ENCODE results near the gene ATP5IF1. TPM values are rescaled to one million over a fixed set of nuclear protein-coding genes. Genes with fewer than 3 reads are reported as not detected.

Gene ATP5IF1
- total and polyA plus RNA-seq, 2 donors (not counting 1 experiment from before 2014, with no cell fraction given): 146 to 269 TPM

- Histone ChIP-seq H3K9me3 (ENCODE audit: control insufficient read depth, insufficient read depth, low read depth, low read length) (no peaks in the 10 kb centered on the region), H3K79me2 (ENCODE audit: control insufficient read depth, insufficient read depth, low read length) (peaks cover 29% of the 10 kb centered on the region), H3K4me1 (ENCODE audit: control insufficient read depth, extremely low read depth, insufficient read depth, low read length) (no peaks in the 10 kb centered on the region), H3K9ac (ENCODE audit: insufficient read depth, low read length) (no peak overlapping the region), H3K4me2 (ENCODE audit: extremely low read depth, insufficient read depth, low read length) (no peak overlapping the region), H2AFZ (ENCODE audit: low read length) (no peak overlapping the region), H3K4me3 (replicated peaks in 1 of 4; ENCODE audit: control extremely low read depth in 1 of 4, insufficient read depth in 1 of 4, low read depth in 3 of 4, low read length in 4 of 4) (no peak overlapping the region), H3K36me3 (ENCODE audit: control insufficient read depth, insufficient read depth, low read length) (peaks cover 9% of the 10 kb centered on the region), H3K27me3 (ENCODE audit: control insufficient read depth, insufficient read depth, low read length) (no peaks in the 10 kb centered on the region), H4K20me1 (ENCODE audit: control insufficient read depth, extremely low read depth, insufficient read depth, low read length) (no peaks in the 10 kb centered on the region), H3K27ac (ENCODE audit: insufficient read depth, low read length) (no peak overlapping the region)
- TF ChIP-seq CTCF (conservative IDR thresholded peaks at IDR 0.05 in 1 of 2, IDR thresholded peaks at IDR 0.05 in 1 of 2; ENCODE audit: low read depth in 1 of 2, low read length in 2 of 2) (no peak), EZH2 (IDR thresholded peaks at IDR 0.05; ENCODE audit: low read length, missing control alignments) (no peak)
- peak in 1 of 2 donors; percentile 12 for DNase-seq (ENCODE audit: low read depth in 2 of 2)
Measured at GRCh38 chr1:28229996-28230395, 5.9 kb upstream of the ATP5IF1 start.

- H3K4me2 ChIP-seq (ENCODE audit: extremely low read depth, insufficient read depth, low read length): peak within 1 kb of the TSS; percentile 53
- H3K27me3 ChIP-seq (ENCODE audit: control insufficient read depth, insufficient read depth, low read length): no peaks in the 10 kb centered on the region
- no peaks in the 10 kb centered on the region for H3K9me3 ChIP-seq (ENCODE audit: control insufficient read depth, insufficient read depth, low read depth, low read length)
- peak within 1 kb of the TSS; percentile 91 for H3K9ac ChIP-seq (ENCODE audit: insufficient read depth, low read length)
- H2AFZ ChIP-seq (ENCODE audit: low read length): peak within 1 kb of the TSS; percentile 93
- peak; percentile 88 to 90 for DNase-seq (ENCODE audit: low read depth in 2 of 2)
- H3K79me2 ChIP-seq (ENCODE audit: control insufficient read depth, insufficient read depth, low read length): peaks cover 47% of the 10 kb centered on the region
- H4K20me1 ChIP-seq (ENCODE audit: control insufficient read depth, extremely low read depth, insufficient read depth, low read length): no peaks in the 10 kb centered on the region
- peaks cover 2% of the 10 kb centered on the region for H3K36me3 ChIP-seq (ENCODE audit: control insufficient read depth, insufficient read depth, low read length)
- no peak for TF ChIP-seq CTCF (conservative IDR thresholded peaks at IDR 0.05 in 1 of 2, IDR thresholded peaks at IDR 0.05 in 1 of 2; ENCODE audit: low read depth in 1 of 2, low read length in 2 of 2)
- no peak for TF ChIP-seq EZH2 (IDR thresholded peaks at IDR 0.05; ENCODE audit: low read length, missing control alignments)
- peak within 1 kb of the TSS; percentile 88 for H3K27ac ChIP-seq (ENCODE audit: insufficient read depth, low read length)
- no peaks in the 10 kb centered on the region for H3K4me1 ChIP-seq (ENCODE audit: control insufficient read depth, extremely low read depth, insufficient read depth, low read length)
- peak within 1 kb of the TSS; percentile 77 to 92 (median 83) for H3K4me3 ChIP-seq (replicated peaks in 1 of 4; ENCODE audit: control extremely low read depth in 1 of 4, insufficient read depth in 1 of 4, low read depth in 3 of 4, low read length in 4 of 4)
Measured at GRCh38 chr1:28232558-28233263, 3.2 kb upstream of the ATP5IF1 start, which contains the start of gene DNAJC8. Gene DNAJC8 (minus strand): TSS chr1:28233029. CDS start chr1:28232998, 31 bp downstream.

DNA sequence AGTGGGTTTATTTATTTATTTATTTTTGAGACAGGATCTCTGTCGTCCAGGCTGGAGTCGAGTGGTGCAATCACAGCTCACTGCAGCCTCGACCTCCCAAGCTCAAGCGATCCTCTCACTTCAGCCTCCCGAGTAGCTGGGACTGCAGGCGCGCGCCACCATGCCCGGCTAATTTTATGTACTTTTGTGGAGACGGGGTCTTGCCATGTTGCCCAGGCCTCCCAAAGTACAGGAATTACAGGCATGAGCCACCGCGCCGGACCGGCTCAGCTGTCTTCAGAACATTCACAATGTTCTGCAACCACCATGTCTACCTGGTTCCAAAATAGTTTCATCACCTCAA is 2.7 kb upstream of the ATP5IF1 start:
- Histone ChIP-seq H3K4me3 (replicated peaks in 1 of 4; ENCODE audit: control extremely low read depth in 1 of 4, insufficient read depth in 1 of 4, low read depth in 3 of 4, low read length in 4 of 4) (peak overlapping the region in 2 of 4 experiments; percentile 81 to 85), H3K4me1 (ENCODE audit: control insufficient read depth, extremely low read depth, insufficient read depth, low read length) (no peaks in the 10 kb centered on the region), H3K36me3 (ENCODE audit: control insufficient read depth, insufficient read depth, low read length) (peaks cover 7% of the 10 kb centered on the region), H3K9ac (ENCODE audit: insufficient read depth, low read length) (no peak overlapping the region), H3K9me3 (ENCODE audit: control insufficient read depth, insufficient read depth, low read depth, low read length) (no peaks in the 10 kb centered on the region), H2AFZ (ENCODE audit: low read length) (no peak overlapping the region), H3K27ac (ENCODE audit: insufficient read depth, low read length) (no peak overlapping the region), H3K79me2 (ENCODE audit: control insufficient read depth, insufficient read depth, low read length) (peaks cover 48% of the 10 kb centered on the region), H3K4me2 (ENCODE audit: extremely low read depth, insufficient read depth, low read length) (no peak overlapping the region), H4K20me1 (ENCODE audit: control insufficient read depth, extremely low read depth, insufficient read depth, low read length) (no peaks in the 10 kb centered on the region), H3K27me3 (ENCODE audit: control insufficient read depth, insufficient read depth, low read length) (no peaks in the 10 kb centered on the region)
- no peak for TF ChIP-seq EZH2 (IDR thresholded peaks at IDR 0.05; ENCODE audit: low read length, missing control alignments)
- no peak for TF ChIP-seq CTCF (conservative IDR thresholded peaks at IDR 0.05 in 1 of 2, IDR thresholded peaks at IDR 0.05 in 1 of 2; ENCODE audit: low read depth in 1 of 2, low read length in 2 of 2)
- no peak for DNase-seq (ENCODE audit: low read depth in 2 of 2)

Data from fibroblast of lung (primary cell).